Ovary (tissue), 3 donors: ENCODE results near the gene HNRNPA1.
A peak's percentile ranks its signal among the peaks of the same experiment; 100 is the strongest.

ENCODE experiments used
- CTCF ChIP-seq, 3 donors: fragments of 450-650 bp in 2 of 3; fragments of 200-600 bp in 1 of 3; IDR thresholded peaks; one replicate each; pipeline versions ENCODE4 v1.5.1 to v1.8.0; 2016 to 2022; ENCODE audit warnings: antibody characterized with exemption in 3 of 3, mild to moderate bottlenecking in 1 of 3
- EP300 ChIP-seq: sonication (generic); formaldehyde crosslinking; IDR thresholded peaks from one replicate; pipeline ENCODE4 v1.6.1; 2017; ENCODE audit warnings: antibody characterized with exemption
- donor health status: DM: no; HTN: no; CAD: no.

- TF ChIP-seq CTCF (IDR thresholded peaks at IDR 0.05) (peak in 1 of 3 donors; percentile 28), EP300 (no peak)
Measured at GRCh38 chr12:54232790-54233189, 47.7 kb upstream of the HNRNPA1 start.
